HuH-7 (cell line): ENCODE results near the gene BOLL.
A peak's percentile ranks its signal among the peaks of the same experiment; 100 is the strongest.
"Not testable (repeated sequence)": the region's sequence is repeated elsewhere in the genome, so short reads cannot be mapped to it uniquely, and the experiment has no call there.

Experiments used
- DNase-seq: peaks from one replicate; pipeline ENCODE4 v3.0.0; 2011; ENCODE audit warnings: low spot score

The BOLL gene

GRCh38 chr2:197795277-197795676 lies 10.2 kb upstream of the BOLL start:
- DNase-seq = no peak

GRCh38 chr2:197793456-197793855 lies 8.3 kb upstream of the BOLL start:
- DNase-seq = no peak

- no peak for DNase-seq
Observed at GRCh38 chr2:197786010-197786877, 1.1 kb upstream of the BOLL start.

- no peak for DNase-seq
Observed at GRCh38 chr2:197782126-197782525, 3.0 kb downstream of the BOLL start.

GRCh38 chr2:197779261-197779660 lies 5.9 kb downstream of the BOLL start:
- no peak for DNase-seq

- DNase-seq = peak; percentile 30
Observed at GRCh38 chr2:197777823-197778407, 7.2 kb downstream of the BOLL start.

- no peak for DNase-seq
Observed at GRCh38 chr2:197760293-197760657, 24.8 kb downstream of the BOLL start.

GRCh38 chr2:197759625-197760292 lies 25.4 kb downstream of the BOLL start:
- no peak for DNase-seq

- DNase-seq = no peak
Observed at GRCh38 chr2:197759013-197759412, 26.1 kb downstream of the BOLL start.

GRCh38 chr2:197740200-197740599 lies 44.9 kb downstream of the BOLL start:
- DNase-seq = no peak

GRCh38 chr2:197728555-197729544 lies 56.3 kb downstream of the BOLL start:
- not testable (repeated sequence) for DNase-seq

GRCh38 chr2:197727011-197727410 lies 58.1 kb downstream of the BOLL start:
- DNase-seq = no peak

- no peak for DNase-seq
Observed at GRCh38 chr2:197717863-197718262, 67.3 kb downstream of the BOLL start.

- no peak for DNase-seq
Observed at GRCh38 chr2:197713271-197713670, 71.8 kb downstream of the BOLL start.

GRCh38 chr2:197711578-197711977 lies 73.5 kb downstream of the BOLL start:
- DNase-seq = no peak

GRCh38 chr2:197710424-197711042 lies 74.6 kb downstream of the BOLL start:
- DNase-seq = no peak

- DNase-seq = not testable (repeated sequence)
Observed at GRCh38 chr2:197709140-197709539, 76.0 kb downstream of the BOLL start.

GRCh38 chr2:197708331-197708730 lies 76.8 kb downstream of the BOLL start:
- DNase-seq = no peak

- DNase-seq = peak; percentile 38
Observed at GRCh38 chr2:197707316-197708213, 77.6 kb downstream of the BOLL start.

- no peak for DNase-seq
Observed at GRCh38 chr2:197706839-197707207, 78.3 kb downstream of the BOLL start.
